Measurements from ENCODE around the gene PCDHGA1. TPM values are rescaled to one million over a fixed set of nuclear protein-coding genes. Genes with fewer than 3 reads are reported as not detected.
A peak's percentile ranks its signal among the peaks of the same experiment; 100 is the strongest.

PCDHGA1 gene
- total RNA-seq, 1 experiment from 2014 or later, result 0.64 TPM

- DNase-seq, result no peak
- H3K27me3 ChIP-seq (replicated peaks; ENCODE audit: control insufficient read depth, insufficient read depth, low read length), result no peaks in the 10 kb centered on the region
- ChIA-PET POLR2A (no interaction called here), CTCF (no interaction called here)
- no peaks in the 10 kb centered on the region for H3K36me3 ChIP-seq (ENCODE audit: control insufficient read depth, insufficient read depth, low read length)
- Mint-ChIP-seq H3K4me3 (ENCODE audit: unreplicated experiment) (no peak overlapping the region), H3K4me1 (ENCODE audit: low read depth, unreplicated experiment) (no peaks in the 10 kb centered on the region), H3K27me3 (ENCODE audit: insufficient read depth, unreplicated experiment) (no peaks in the 10 kb centered on the region), H3K9me3 (ENCODE audit: unreplicated experiment) (peaks cover 40% of the 10 kb centered on the region), H3K36me3 (ENCODE audit: insufficient read depth, unreplicated experiment) (peaks cover 7% of the 10 kb centered on the region), H3K27ac (ENCODE audit: unreplicated experiment) (no peak overlapping the region)
- H3K4me1 ChIP-seq, result no peaks in the 10 kb centered on the region
- BruUV-seq (replicated peaks), result no TSS peak
- 0 out of 2 replicates have a peak, but pooled peaks cover 6% of the 10 kb centered on the region for H3K9me3 ChIP-seq
- intact Hi-C loops (cut with micrococcal nuclease; ENCODE audit: unreplicated experiment), result no loop called here
- no peak overlapping the region for H3K4me3 ChIP-seq (ENCODE audit: low read depth, low read length)
- no peak for TF ChIP-seq CTCF (IDR thresholded peaks at IDR 0.05; ENCODE audit: insufficient read depth in 1 of 2, low read depth in 1 of 2, low read length in 1 of 2, severe bottlenecking in 1 of 2, unreplicated experiment in 1 of 2)
Observed at GRCh38 chr5:141434006-141434405, 103.7 kb downstream of the PCDHGA1 start.

GRCh38 chr5:141437221-141437620 lies 106.9 kb downstream of the PCDHGA1 start:
- CTCF ChIA-PET, result no interaction called here
- intact Hi-C loops (cut with micrococcal nuclease; ENCODE audit: unreplicated experiment), result no loop called here

GRCh38 chr5:141439411-141440141 lies 109.3 kb downstream of the PCDHGA1 start:
- Histone ChIP-seq H3K4me1 (no peaks in the 10 kb centered on the region), H3K9me3 (no peaks in the 10 kb centered on the region; the same call in 1 of the 2 replicates), H3K36me3 (ENCODE audit: control insufficient read depth, insufficient read depth, low read length) (no peaks in the 10 kb centered on the region), H3K4me3 (ENCODE audit: low read depth, low read length) (no peak overlapping the region), H3K27me3 (replicated peaks; ENCODE audit: control insufficient read depth, insufficient read depth, low read length) (no peaks in the 10 kb centered on the region)
- intact Hi-C loops (cut with micrococcal nuclease; ENCODE audit: unreplicated experiment), result no loop called here
- no peaks in the 10 kb centered on the region for H3K4me1 Mint-ChIP-seq (ENCODE audit: low read depth, unreplicated experiment)
- H3K27ac Mint-ChIP-seq (ENCODE audit: unreplicated experiment), result no peak overlapping the region
- no peak overlapping the region for H3K4me3 Mint-ChIP-seq (ENCODE audit: unreplicated experiment)
- ChIA-PET POLR2A (no interaction called here), CTCF (no interaction called here)
- H3K27me3 Mint-ChIP-seq (ENCODE audit: insufficient read depth, unreplicated experiment), result no peaks in the 10 kb centered on the region
- peak in 1 of 2 experiments; percentile 24 for DNase-seq
- peaks cover 24% of the 10 kb centered on the region for H3K9me3 Mint-ChIP-seq (ENCODE audit: unreplicated experiment)
- no peak for TF ChIP-seq CTCF (IDR thresholded peaks at IDR 0.05; ENCODE audit: insufficient read depth in 1 of 2, low read depth in 1 of 2, low read length in 1 of 2, severe bottlenecking in 1 of 2, unreplicated experiment in 1 of 2)
- H3K36me3 Mint-ChIP-seq (ENCODE audit: insufficient read depth, unreplicated experiment), result no peaks in the 10 kb centered on the region
- BruUV-seq (replicated peaks), result no TSS peak

More at GRCh38 chr5:141437221-141437620, 106.9 kb downstream of the PCDHGA1 start:
- Histone ChIP-seq H3K4me1 (no peaks in the 10 kb centered on the region), H3K4me3 (ENCODE audit: low read depth, low read length) (no peak overlapping the region), H3K9me3 (no peaks in the 10 kb centered on the region), H3K27me3 (replicated peaks; ENCODE audit: control insufficient read depth, insufficient read depth, low read length) (no peaks in the 10 kb centered on the region), H3K36me3 (ENCODE audit: control insufficient read depth, insufficient read depth, low read length) (no peaks in the 10 kb centered on the region)
- Mint-ChIP-seq H3K4me3 (ENCODE audit: unreplicated experiment) (no peak overlapping the region), H3K36me3 (ENCODE audit: insufficient read depth, unreplicated experiment) (peaks cover 7% of the 10 kb centered on the region), H3K27ac (ENCODE audit: unreplicated experiment) (no peak overlapping the region), H3K27me3 (ENCODE audit: insufficient read depth, unreplicated experiment) (no peaks in the 10 kb centered on the region), H3K4me1 (ENCODE audit: low read depth, unreplicated experiment) (no peaks in the 10 kb centered on the region), H3K9me3 (ENCODE audit: unreplicated experiment) (peaks cover 26% of the 10 kb centered on the region)
- DNase-seq, result no peak
- POLR2A ChIA-PET, result no interaction called here
- TF ChIP-seq CTCF (IDR thresholded peaks at IDR 0.05; ENCODE audit: insufficient read depth in 1 of 2, low read depth in 1 of 2, low read length in 1 of 2, severe bottlenecking in 1 of 2, unreplicated experiment in 1 of 2), result no peak
- no TSS peak for BruUV-seq (replicated peaks)
